Measurements from ENCODE around the gene CDH18.
"Not testable (repeated sequence)": the region's sequence is repeated elsewhere in the genome, so short reads cannot be mapped to it uniquely, and the experiment has no call there.

Gene CDH18

DNA sequence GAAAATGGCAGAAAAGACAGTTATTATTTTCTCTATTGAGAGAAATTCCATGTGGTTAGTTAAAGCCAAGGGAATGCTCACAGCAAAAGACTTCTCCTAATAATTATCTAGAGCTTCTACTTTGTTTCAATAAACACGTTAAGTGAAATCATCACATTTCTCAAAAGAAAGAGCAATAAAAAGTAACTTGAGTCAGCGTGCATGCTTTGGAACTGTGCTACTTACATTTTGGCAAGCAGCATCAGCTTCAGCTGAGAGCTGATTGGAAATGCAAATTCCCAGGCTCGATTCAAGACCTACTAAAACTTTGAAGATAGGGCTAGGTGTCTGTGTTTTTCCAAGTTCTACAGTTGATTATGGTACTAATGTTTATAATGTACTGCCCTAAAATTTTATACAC, 132.1 kb downstream of the CDH18 start:
- DNase-seq (ENCODE audit: low spot score): no peak
- in situ Hi-C loops (cut with MboI; ENCODE audit: low sequenced_read_pairs, unreplicated experiment): no loop called here
- TF ChIP-seq, protein P1, sequence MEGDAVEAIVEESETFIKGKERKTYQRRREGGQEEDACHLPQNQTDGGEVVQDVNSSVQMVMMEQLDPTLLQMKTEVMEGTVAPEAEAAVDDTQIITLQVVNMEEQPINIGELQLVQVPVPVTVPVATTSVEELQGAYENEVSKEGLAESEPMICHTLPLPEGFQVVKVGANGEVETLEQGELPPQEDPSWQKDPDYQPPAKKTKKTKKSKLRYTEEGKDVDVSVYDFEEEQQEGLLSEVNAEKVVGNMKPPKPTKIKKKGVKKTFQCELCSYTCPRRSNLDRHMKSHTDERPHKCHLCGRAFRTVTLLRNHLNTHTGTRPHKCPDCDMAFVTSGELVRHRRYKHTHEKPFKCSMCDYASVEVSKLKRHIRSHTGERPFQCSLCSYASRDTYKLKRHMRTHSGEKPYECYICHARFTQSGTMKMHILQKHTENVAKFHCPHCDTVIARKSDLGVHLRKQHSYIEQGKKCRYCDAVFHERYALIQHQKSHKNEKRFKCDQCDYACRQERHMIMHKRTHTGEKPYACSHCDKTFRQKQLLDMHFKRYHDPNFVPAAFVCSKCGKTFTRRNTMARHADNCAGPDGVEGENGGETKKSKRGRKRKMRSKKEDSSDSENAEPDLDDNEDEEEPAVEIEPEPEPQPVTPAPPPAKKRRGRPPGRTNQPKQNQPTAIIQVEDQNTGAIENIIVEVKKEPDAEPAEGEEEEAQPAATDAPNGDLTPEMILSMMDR (IDR thresholded peaks at IDR 0.05; ENCODE audit: borderline replicate concordance, control extremely low read depth, extremely low read depth, insufficient read depth, missing control alignments): no peak

DNA sequence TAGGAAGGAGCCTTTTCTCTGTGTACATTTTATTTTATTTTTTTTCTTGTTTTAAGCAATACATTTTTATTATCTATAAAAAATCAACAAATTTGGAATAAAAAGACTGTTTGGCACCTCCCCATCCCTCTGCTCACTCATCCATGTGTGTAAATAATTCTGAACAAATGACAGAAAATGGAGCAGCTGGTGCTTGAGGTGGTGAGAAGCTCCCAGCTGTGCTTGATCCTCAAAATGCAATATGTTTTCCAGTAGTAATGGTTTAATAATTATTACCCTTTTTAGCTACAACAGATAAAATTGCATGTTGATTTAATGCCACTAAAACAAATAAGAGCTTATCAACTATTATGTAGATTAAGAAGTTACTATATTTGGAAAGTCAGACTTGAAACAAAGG, 132.5 kb downstream of the CDH18 start:
- DNase-seq (ENCODE audit: low spot score): no peak
- TF ChIP-seq, protein P1 (IDR thresholded peaks at IDR 0.05; ENCODE audit: borderline replicate concordance, control extremely low read depth, extremely low read depth, insufficient read depth, missing control alignments): no peak
- in situ Hi-C loops (cut with MboI; ENCODE audit: low sequenced_read_pairs, unreplicated experiment): no loop called here

DNA sequence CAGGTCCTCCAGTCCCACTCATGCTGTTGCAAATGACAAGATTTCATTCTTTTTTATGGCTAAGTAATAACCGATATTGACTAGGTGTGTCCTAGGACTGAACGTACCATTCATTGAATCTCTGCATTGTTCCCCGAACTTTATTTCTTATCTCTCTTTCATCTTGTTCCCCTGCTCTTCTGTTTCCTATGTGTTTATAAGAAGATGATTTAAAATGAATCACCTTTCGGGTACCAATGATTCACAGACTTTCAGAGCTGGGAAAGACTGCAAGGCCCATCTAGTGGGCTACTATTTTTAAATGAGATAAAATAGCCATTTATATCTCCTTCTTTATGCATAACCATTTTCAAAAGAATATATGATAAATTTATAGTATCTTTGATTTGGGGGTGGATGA, 133.0 kb downstream of the CDH18 start:
- in situ Hi-C loops (cut with MboI; ENCODE audit: low sequenced_read_pairs, unreplicated experiment): no loop called here
- TF ChIP-seq, protein P1 (IDR thresholded peaks at IDR 0.05; ENCODE audit: borderline replicate concordance, control extremely low read depth, extremely low read depth, insufficient read depth, missing control alignments): no peak
- DNase-seq (ENCODE audit: low spot score): no peak

DNA sequence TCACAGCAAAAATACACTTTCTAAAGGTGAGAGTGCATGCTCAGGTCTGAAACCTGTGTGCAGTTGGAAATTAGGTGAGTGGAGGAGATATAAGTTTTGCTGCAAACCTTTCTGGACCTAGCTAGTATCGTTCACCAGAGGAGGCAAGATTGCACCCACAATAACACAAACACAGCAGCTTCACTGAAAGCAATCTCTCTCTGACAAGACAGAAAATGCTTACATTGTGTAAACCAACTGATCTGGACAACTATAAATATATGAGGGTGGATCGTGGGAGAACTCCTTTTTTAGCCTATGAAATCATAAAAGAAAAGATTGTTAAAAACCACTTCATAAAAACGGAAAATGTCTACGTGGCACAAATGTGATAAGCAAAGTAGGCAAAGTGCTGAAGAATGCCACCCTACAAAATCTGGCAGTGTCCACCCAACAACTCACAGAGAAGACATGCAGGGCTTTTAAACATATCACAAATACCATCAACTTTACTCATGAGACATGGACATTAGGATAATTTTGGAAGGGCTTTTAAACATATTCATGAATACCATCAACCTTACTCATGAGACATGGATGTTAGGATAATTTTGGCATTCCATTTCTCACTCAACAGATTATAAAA, 134.3 kb downstream of the CDH18 start:
- TF ChIP-seq, protein P1 (IDR thresholded peaks at IDR 0.05; ENCODE audit: borderline replicate concordance, control extremely low read depth, extremely low read depth, insufficient read depth, missing control alignments): no peak
- in situ Hi-C loops (cut with MboI; ENCODE audit: low sequenced_read_pairs, unreplicated experiment): no loop called here
- DNase-seq (ENCODE audit: low spot score): no peak

DNA sequence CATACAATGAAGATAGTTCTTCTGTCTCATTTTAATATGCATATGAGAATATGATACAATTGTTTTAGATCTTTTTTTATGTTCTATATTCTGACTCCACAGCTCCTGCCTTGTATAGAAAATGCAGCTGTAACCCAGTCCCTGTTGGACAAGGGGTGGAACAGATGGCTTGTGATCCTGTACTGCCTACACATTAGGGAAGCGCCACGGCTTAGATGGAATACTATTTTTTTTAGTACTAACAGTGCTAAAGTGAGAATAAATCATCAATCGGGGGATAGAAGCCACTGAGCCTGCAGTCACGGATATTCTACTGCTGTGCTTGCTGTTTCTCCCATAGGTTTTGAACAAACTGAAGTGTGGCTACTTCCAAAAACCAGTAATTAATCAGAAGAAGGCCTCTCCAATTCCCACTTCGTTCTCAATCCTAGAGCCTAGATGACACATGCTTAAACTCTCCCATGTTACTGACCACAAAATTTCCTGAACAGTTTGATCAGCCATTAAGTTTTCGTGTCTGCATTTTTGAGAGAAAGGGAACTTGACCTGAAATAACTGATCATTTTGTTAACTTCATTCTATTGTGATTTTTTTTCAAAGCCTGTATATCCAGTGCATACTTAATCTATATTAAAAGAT, 150.3 kb downstream of the CDH18 start:
- in situ Hi-C loops (cut with MboI; ENCODE audit: low sequenced_read_pairs, unreplicated experiment): no loop called here
- no peak for DNase-seq (ENCODE audit: low spot score)
- TF ChIP-seq, protein P1 (IDR thresholded peaks at IDR 0.05; ENCODE audit: borderline replicate concordance, control extremely low read depth, extremely low read depth, insufficient read depth, missing control alignments): no peak

DNA sequence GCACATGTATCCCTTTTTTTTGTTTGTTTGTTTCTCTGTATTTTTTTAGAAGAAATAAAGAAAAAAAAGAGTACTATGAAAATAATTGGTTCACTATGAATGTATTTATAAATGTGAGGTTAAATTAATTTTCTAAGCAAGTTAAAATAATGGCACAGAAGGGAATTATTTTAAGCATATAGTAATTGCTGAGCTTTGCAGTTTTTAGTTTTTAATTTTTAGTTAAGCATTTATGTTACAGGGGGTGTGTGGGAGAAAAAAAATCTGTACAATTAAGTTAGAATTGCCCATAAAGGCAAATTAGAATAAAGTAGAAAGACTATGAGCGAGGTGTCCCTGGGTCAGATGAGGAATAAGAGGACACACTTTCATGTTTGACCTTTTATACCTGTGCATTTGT, 152.6 kb downstream of the CDH18 start:
- DNase-seq (ENCODE audit: low spot score): no peak
- TF ChIP-seq, protein P1 (IDR thresholded peaks at IDR 0.05; ENCODE audit: borderline replicate concordance, control extremely low read depth, extremely low read depth, insufficient read depth, missing control alignments): no peak
- in situ Hi-C loops (cut with MboI; ENCODE audit: low sequenced_read_pairs, unreplicated experiment): no loop called here

DNA sequence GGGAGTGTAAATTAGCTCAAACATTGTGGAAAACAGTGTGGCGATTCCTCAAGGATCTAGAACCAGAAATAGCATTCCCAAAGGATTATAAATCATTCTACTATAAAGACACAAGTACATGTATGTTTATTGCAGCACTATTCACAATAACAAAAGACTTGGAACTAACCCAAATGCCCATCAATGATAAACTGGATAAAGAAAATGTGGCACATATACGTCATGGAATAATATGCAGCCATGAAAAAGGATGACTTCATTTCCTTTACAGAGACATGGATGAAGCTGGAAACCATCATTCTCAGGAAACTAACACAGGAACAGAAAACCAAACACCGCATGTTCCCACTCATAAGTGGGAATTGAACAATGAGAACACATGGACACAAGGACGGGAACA, 175.3 kb downstream of the CDH18 start:
- DNase-seq (ENCODE audit: low spot score); in situ Hi-C loops (cut with MboI; ENCODE audit: low sequenced_read_pairs, unreplicated experiment): not testable (repeated sequence)
